IPS-NIHi7 (cell line): Measurements from ENCODE around the gene NRXN2.
"Not testable (repeated sequence)": the region's sequence is repeated elsewhere in the genome, so short reads cannot be mapped to it uniquely, and the experiment has no call there.

ENCODE experiments used
- DNase-seq: peaks from one replicate; pipeline ENCODE4 v3.0.0; 2012; ENCODE audit warnings: mixed read lengths; ENCODE audit errors: extremely low spot score

The NRXN2 gene

DNA sequence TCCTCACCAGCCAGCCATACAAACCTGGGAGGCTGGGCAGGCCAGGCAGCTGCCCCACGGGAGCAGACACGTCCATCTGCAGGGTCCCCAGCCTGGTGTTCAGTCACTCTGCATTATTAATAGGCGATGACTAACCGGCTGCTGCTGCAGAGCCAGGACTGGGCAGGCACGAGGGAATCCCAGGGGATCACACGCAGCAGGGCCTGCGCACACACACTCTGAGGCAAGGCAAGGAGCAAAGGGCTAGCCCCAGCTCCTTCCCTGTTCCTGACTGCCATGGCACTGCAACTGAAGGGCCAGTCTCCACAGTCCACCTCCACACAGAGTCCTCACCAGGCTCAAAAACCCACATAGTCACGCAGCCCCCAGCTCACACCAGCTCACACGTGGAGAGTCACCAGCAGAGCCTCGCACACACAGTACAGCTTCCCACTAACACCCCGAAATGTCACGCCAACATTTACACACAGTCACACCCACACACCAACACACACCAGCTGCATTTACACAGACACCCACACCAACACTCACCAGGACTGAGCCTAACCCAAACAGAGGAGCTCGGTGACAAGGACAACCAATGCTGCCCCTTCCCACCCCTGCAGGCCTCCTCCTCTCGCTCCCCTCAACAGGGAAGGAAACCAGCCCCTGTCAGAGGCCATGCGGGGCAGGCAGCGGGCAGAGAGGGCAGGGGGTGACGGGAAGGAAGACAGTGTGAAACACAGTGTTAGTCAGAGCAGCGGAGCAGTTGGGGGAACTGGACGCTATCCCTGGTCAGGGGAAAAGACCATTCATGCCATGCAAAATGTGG is 47.3 kb downstream of the NRXN2 start:
- no peak for DNase-seq

DNA sequence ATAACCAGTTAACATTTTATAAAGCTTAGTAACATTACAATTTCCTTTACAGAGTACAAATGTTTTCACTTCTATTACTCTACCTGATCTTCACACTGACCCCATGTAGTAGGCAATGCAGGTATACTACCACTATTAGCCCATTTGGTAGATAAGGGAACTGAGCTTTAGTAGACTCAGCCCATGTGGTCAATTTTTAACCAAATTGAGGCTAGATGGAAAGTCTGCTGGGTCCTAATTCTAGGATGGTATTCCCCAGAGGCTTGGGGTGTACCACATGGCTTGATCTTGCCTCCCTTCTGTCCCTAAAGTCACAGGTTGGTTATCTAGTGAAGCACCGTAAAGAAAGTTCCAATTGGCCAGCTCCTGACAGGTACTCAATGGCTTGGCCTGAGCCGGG is 48.2 kb downstream of the NRXN2 start:
- no peak for DNase-seq

DNA sequence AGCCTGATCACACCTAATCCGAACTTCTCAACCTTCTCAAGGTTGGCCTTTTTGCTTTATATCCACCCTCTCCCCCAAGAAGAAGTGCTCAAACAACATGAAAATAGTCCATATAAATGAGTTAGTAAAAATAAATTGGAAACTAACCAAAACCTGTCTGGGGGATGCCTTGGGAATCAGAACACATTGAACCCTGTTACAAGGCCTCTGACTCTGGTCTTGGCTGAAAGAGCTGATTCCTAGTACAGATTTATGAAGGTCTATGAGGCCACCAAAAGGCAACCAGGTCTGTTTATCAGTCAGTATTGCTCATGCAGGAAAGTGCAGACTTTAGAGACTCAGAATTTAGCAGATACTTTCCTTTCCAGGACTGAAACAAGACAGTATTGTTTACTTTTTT is 49.7 kb downstream of the NRXN2 start:
- DNase-seq, result no peak

DNA sequence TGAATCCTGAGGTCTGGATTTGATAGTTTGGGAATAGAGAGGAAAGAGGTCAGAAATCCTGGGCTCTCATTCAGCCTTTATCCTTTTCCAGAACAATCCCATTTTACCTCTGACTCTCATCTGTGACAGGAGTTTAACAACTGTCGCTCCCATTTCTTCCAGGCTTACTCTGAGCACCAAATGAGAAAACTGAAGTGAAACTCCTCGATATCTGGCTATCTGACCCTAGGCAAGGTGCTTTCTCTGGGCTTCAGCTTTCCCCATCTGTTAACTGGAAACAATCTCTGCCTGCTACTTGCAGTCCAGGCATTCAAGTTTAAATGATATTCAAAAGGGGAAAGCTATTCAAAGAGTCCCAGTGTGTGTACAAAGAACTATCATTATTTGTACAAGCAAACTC is 50.1 kb downstream of the NRXN2 start:
- DNase-seq, result no peak

DNA sequence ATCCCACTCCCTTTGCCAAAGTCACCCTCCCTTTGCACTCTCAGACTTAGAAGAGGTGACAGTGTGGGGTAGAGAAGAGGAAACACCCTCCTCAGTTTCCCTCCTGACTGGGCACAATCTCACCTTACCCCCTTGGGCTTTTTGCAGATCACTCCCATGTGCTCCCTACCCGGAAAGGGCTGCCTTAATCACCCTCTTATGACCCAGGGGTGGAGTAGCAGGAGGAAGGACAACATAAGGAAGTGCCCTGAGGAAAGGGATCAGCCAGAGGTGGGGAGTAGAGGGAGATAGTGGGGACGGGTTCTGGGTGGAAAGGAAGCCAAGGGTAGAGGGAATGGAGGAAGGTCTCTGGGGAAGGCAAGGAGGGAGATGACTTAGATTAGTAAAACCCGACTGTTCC is 52.0 kb downstream of the NRXN2 start:
- DNase-seq, result no peak

DNA sequence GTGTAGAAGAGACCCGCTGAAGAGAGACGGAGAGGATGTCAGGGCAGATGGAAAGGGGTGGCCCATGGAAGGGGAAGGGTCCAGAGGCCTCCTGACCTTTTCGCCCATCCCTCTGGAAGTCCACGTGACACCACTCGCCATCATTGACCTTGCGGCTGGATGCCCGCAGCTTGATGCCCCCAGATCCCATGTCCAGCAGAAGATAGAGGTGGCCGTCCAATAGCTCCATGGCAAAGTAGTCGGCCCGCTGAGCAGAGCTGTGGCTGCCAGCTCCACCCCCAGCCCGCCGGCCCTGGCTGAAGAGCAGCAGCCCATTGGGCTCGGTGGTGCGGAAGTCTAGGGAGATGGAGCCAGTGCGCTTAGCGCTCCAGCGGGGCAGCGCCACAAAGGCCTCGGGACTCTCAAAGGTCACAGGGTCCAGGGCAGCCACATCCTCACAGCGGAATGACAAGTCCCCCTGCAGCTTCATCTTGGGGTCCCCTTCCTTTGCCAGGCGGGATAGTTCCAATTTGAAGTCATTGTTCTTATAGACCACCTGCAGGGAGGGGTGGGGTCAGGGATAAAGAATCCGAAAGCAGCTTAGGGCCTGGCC is 55.7 kb downstream of the NRXN2 start:
- DNase-seq, result no peak

DNA sequence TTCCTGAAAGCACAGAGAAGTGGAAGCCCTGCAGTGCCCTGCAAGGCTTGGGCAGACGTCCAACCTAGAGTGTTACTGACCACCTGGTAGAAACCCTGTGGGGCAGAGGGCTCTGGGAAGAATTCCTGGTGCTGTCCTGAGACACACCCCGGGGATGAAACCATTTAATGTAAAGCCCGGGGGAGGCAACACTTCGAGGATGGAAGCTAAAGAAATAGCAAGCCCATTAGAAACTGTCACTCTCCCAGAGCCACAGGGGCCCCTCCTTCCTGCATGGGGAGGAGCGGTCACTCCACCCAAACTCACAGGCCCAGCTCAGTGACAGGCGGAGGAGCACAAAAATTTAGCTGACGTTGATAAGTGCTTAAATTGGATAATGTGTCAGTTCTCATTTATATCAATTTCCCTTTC is 57.6 kb downstream of the NRXN2 start:
- DNase-seq, result no peak

DNA sequence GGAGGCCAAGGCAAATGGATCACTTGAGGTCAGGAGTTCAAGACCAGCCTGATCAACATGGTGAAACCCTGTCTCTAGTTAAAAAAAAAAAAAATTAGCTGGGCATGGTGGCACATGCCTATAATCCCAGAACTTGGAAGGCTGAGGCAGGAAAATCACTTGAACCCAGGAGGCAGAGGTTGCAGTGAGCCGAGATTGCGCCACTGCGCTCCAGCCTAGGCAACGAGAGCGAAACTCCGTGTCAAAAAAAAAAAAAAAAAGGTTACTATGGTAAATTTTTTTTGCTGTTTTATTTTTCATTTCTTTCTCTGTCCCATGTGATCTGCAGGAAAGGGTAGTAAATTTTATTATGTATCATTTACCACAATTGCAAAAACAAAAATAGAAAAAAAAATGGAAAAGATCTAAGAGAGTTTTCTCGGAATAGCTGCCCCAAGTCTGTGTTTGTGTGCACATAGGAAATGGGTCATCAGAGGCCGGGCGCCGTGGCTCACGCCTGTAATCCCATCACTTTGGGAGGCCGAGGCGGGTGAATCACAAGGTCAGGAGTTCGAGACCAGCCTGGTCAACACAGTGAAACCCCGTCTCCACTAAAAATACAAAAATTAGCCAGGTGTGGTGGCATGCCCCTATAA is 58.6 kb downstream of the NRXN2 start:
- not testable (repeated sequence) for DNase-seq

DNA sequence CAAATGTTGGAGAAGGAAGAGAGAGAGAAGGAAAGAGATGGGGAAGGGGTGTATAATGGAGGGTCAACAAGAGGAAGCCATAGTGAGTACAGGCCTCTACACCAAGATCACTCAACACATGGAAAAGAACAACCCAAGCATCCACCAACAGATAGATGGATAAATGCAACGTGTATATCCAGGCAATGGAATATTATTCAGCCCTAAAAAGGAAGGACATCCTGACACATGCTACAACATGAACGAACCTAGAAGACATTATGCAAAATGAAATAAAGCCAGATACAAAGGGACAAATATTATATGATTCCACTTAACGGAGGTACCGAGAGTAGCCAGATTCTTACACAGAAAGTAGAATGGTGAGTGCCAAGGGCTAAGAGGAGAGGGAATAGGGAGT is 59.3 kb downstream of the NRXN2 start:
- no peak for DNase-seq

DNA sequence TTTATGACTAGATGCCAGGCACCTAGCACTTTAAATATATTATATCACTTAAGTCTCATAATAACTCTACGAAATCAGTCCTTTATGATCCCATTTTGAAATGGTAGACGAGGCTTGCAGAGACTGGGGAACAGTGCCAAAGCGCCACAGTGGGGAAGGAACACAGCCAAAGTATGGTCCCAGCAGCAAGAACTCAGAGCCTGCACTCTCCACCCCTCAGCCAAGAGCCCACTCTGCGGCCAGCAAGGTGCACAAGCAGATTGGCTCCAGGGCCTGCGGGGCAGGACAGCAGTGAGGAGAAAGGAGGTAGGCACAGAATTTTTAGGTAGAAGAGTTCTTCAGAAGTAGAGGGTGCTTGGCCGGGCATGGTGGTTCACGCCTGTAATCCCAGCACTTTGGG is 61.4 kb downstream of the NRXN2 start:
- no peak for DNase-seq

DNA sequence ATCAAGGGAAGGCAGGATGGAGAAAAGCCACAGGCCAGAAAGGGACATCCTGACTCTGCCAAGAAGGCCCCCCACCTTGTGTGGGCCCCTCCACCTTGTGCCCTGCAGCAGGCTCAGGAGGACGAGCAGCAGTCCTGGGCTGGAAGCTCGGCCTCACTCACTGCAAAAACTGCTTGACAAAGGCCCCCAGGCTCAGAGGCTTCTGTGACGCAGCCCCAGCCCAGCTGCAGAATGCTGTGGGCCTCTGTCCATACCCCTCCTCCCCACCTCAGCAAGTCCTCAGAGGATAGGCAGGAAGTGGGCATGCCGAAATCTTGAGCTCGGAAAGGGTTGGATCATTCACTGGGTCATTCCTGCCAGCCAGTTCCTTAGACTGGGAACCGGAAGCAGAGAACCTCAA is 61.9 kb downstream of the NRXN2 start:
- DNase-seq, result no peak

DNA sequence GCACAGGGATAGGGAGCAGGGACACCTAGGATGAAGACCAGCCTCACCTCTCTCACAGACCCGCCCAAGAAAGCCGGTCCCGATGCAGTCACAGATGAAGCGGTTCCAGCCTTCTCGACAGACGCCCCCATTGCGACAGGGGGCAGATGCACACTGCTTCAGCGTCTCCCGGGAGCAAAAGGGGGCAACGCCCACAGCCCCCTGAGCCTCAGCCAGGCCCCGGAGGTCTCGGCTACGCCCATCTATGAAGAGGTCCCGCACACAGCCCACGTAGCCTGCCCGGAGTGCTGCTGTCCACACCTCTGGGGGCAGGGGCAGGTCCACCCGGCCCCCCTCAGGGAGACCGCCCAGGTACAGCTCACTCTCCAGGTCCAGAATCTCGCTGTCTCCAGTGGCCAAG is 62.3 kb downstream of the NRXN2 start:
- DNase-seq, result no peak

DNA sequence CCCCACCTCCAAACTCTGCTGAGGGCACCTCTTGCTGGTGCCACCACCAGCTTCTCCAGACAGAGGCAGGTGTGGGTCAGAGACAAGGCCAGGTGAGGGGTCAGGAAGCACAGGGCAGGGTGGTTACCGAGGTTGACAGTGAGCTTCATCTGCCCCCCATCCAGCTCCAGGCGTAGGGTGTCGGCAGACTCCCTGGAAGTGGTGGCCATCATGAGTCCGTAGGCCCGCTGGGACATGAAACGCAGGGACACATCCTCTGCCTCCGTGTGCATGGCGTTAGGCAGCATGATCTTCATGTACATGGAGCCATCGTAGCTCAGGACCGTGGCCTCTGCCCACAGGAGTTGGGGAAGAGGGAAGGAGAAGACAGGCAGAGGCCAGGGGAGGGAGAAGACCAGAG is 62.8 kb downstream of the NRXN2 start:
- DNase-seq, result no peak

DNA sequence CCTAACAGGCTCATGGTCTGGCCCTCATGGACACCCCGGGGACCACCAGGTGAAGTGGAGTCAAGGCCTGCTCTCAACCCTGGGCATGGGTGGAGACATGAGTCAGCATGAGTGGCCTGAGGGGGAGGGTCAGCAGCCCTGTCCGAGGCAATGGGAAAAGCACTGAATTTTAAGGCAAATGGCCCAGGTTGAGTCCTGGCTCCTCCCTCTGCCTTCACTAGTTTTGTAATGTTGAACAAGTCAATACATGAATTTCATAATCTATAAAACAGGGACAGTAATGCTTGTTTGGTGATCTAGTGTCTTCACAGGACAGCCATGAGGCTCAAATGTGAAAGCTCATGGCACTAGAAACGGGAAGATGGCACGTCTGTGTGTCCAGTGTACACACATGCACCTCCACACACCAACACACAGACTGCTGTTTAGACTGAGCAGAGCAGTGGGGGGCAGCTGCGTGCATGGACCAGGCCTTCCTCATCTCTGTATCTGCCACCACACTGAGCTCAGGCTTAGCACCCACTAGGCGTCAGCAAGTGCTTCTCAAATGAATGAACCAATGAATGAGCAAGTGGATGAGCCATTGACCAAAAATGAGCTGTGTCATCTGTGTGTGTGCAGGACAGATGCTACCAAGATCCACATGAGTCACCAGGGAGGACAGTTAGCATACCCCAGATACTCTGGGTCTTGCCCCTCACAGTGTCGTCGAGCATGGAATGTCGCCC is 63.4 kb downstream of the NRXN2 start:
- DNase-seq, result no peak

DNA sequence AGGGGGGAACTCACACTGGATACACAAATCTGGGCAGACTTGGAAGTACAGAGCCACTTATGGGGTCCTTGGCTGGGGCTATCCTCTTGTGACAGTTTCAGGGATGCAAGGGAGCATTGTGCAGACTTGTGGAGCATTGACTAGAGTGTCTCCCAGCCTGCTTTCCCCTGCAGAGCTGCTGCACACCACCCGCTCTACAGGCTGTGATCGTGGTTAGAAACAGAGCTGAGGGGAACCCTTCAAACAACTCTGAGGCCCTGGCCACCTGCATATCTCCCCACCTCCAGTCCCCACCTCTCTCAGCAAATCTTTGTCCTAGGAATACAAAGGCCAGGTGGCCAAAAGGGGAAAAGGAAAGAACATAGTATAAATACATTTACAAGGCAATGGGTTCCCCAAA is 64.7 kb downstream of the NRXN2 start:
- DNase-seq, result no peak

DNA sequence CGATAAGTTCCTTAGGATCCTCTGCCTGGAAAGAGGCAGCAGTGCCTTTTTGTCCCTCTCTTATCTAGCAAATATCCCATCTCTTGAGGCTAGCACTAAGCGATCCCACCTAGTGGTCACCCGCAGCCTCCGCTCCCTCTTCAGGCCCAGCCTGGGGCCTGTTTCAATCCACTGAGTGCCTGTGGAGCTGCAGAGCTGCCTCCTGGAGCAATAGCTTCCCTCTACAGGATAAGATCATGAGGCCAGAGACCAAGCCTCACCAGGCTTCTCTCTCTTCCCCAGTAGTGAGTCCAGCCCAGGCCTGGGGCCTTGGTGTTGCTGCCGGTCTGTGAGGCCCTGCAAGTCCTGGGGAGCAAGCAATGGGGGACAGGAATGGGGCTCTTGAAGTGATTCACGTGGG is 66.1 kb downstream of the NRXN2 start:
- peak; percentile 83 for DNase-seq

DNA sequence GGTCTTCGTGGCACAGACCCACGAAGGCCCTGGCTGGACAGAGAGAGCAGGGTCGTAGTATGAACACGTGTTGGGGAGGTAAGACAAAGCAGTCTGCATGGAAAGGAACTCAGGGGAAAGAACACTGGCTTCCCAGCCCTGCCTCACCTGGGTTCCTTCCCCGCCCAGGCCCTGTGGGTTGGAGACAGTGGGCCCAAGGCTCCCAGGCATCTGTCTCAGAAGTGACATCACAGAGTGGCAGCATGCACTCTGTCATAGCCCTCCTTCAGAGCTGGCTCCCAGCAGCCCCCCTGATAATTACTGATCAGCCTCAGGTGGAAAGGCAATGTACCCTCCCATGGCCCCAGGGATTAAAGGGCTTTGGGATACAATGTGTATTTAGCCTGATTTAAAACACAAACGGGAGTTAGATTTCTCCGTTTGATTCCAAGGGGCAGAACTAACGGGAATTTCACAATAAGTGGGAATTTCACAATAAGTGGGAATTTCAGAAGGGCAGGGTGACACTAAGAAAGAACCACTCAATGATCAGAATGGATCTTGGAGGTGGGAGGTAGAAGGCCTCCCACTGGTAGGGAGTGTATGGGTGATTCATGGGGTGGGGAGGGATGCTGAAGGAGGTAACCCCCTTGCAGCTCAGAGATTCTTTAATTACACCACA is 66.9 kb downstream of the NRXN2 start:
- DNase-seq, result no peak

DNA sequence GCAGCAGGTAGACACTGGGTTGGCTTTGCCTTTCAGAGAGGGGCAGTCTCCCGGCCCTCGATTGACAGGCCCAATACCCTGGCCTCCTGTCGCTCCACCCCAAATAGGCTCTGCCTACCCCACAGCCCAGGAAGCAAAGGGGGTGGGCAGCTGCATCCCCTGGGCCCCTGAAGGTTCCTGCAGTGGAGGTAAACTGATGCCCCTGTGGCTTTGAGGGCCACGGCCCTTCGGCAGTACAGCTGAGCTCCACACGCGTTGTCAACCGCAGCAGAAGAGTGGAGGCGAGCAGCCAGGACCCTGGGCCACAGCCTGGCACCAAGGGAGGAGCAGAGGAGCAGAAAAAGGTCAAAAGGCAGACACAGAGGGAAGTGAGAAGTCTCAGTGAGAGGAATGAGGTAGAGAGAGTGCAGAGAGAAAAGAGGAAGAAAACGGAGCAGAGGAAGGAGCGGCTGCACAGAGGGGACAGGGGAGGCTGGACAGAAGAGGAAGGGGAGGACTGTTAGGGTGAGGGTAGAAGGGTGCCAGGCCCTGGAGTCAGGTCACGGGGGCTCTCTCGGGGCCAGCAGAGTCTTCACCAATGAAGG is 67.9 kb downstream of the NRXN2 start:
- DNase-seq, result no peak

DNA sequence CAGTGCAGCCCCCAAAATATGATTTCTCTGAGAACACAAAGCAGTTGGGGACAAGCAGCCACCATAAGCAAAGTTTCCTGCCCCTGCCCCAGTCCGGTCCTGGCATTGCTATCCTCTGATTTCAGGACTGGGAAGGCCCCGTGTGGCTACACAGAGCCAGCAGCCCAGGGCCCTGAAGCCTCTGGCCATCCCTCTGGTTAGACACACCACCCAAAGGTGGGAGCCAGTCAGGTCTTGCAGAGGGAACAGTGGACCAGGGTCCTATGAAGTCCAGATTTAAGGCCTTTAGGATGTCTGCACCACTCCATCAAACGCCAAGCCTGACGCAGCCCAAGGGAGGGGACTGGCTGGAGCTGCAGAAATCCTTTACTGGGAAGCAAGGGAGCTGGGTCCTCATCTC is 68.6 kb downstream of the NRXN2 start:
- no peak for DNase-seq

DNA sequence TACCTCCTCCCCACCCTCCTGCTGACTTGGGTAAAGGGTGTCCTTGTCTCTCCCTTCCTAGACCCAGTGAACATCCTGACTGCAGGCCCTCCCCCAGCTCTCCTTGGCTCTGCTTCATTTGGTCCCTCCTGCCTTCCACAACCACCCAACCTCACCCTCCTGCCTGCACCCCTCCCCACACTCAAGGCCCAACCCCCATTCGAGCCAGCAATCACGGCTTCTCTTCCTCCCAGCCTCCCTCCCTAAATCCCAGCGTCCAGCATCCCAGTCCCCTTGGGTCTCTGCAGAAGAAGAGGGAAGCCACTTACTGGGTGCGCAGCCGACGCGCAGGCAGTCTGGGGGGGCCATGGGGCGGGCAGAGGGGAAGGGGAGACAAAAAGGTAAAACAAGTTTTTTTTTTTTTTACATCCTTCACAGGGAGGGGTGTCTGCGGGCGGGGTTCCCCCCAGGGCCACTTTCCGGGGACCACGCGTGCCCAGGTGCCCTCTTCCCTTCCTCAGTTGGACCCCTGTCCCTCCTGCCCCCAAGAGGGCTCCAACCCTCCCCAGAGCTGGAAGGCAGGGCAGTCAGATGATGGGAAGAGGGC is 69.5 kb downstream of the NRXN2 start:
- DNase-seq, result no peak
